ENCODE results near the gene CRHR1.

GRCh38 chr17:45869676-45870341, 85.7 kb downstream of the CRHR1 start:
- TF ChIP-seq POLR2AphosphoS5 (IDR thresholded peaks at IDR 0.05; ENCODE audit: low read depth, low read length) (no peak), POLR2A (IDR thresholded peaks at IDR 0.05; ENCODE audit: low read depth, low read length) (no peak)

Data from GM12892 (cell line).